ENCODE measurements around the gene ANKRD12.

DNA sequence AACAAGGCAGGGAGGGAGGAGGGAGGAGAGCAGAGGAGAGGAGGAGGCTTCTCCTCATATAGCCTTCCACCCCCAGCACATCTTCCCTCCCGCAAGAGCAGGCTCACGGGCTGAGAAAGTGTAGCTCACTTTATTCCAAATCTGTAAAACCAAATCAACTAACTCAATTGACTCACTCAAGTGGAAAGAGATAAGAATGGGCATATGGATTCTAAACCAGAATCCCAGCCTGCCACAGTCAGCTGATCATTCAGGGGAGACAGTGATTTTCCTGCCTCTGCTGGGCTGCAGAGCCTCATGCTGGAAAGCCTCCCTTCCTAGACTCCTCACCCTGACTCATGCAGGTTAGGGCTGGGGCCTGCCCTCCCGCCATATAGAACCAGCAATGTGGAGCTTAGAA, 193.8 kb downstream of the ANKRD12 start:
- TF ChIP-seq, protein P1, sequence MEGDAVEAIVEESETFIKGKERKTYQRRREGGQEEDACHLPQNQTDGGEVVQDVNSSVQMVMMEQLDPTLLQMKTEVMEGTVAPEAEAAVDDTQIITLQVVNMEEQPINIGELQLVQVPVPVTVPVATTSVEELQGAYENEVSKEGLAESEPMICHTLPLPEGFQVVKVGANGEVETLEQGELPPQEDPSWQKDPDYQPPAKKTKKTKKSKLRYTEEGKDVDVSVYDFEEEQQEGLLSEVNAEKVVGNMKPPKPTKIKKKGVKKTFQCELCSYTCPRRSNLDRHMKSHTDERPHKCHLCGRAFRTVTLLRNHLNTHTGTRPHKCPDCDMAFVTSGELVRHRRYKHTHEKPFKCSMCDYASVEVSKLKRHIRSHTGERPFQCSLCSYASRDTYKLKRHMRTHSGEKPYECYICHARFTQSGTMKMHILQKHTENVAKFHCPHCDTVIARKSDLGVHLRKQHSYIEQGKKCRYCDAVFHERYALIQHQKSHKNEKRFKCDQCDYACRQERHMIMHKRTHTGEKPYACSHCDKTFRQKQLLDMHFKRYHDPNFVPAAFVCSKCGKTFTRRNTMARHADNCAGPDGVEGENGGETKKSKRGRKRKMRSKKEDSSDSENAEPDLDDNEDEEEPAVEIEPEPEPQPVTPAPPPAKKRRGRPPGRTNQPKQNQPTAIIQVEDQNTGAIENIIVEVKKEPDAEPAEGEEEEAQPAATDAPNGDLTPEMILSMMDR (IDR thresholded peaks at IDR 0.05) = no peak
- no peak for TF ChIP-seq POLR2A (IDR thresholded peaks at IDR 0.05)
